ENCODE results near the gene SEC31A. TPM values are rescaled to one million over a fixed set of nuclear protein-coding genes. Genes with fewer than 3 reads are reported as not detected.

SEC31A gene
- total RNA-seq, 2 experiments from 2014 or later: 76.0 to 77.1 TPM

- Mint-ChIP-seq H3K27me3 (no peaks in the 10 kb centered on the region), H3K4me3 (no peak overlapping the region), H3K27ac (no peak overlapping the region), H3K4me1 (ENCODE audit: low read depth) (peaks cover 17% of the 10 kb centered on the region), H3K36me3 (ENCODE audit: low read depth) (peaks cover 10% of the 10 kb centered on the region), H3K9me3 (no peaks in the 10 kb centered on the region)
- intact Hi-C loops (cut with micrococcal nuclease): loop anchor here (10.0 kb wide), 4 partner anchors 205 to 535 kb away; partner anchors contain the start of genes COQ2, HNRNPD and PLAC8
- POLR2A ChIA-PET: no interaction called here
- DNase-seq (no peak), ATAC-seq (no peak)
- TF ChIP-seq CTCF (IDR thresholded peaks at IDR 0.05): no peak
- CTCF ChIA-PET: interaction anchor here (1.0 kb wide), 1 partner anchor 15 kb away, joined by 3 read pairs; no protein-coding TSS in a partner anchor
These were observed 18.4 kb upstream of the SEC31A start for GRCh38 chr4:82909326-82909725.

- H3K4me1 Mint-ChIP-seq (ENCODE audit: low read depth): peaks cover 38% of the 10 kb centered on the region
- ChIA-PET CTCF (interaction anchor here (0.7 to 2.0 kb wide), 4 partner anchors 54 to 376 kb away, joined by 3 to 6 read pairs (median 4); partner anchors contain the start of gene COPS4), POLR2A (interaction anchor here (1.1 kb wide), 1 partner anchor 129 kb away, joined by 5 read pairs; the partner anchor contains the start of gene COPS4)
- DNase-seq (no peak), ATAC-seq (no peak)
- H3K4me3 Mint-ChIP-seq: no peak overlapping the region
- no peaks in the 10 kb centered on the region for H3K27me3 Mint-ChIP-seq
- H3K9me3 Mint-ChIP-seq: no peaks in the 10 kb centered on the region
- TF ChIP-seq CTCF (IDR thresholded peaks at IDR 0.05): no peak
- no peak overlapping the region for H3K27ac Mint-ChIP-seq
- intact Hi-C loops (cut with micrococcal nuclease): loop anchor here (10.0 kb wide), 4 partner anchors 208 to 532 kb away; partner anchors contain the start of genes COQ2, HNRNPD and PLAC8
- H3K36me3 Mint-ChIP-seq (ENCODE audit: low read depth): peaks cover 11% of the 10 kb centered on the region
These were observed 15.5 kb upstream of the SEC31A start for GRCh38 chr4:82906469-82906868.

- DNase-seq: peak; percentile 75
- Mint-ChIP-seq H3K4me3 (peak overlapping the region; percentile 57), H3K27me3 (no peaks in the 10 kb centered on the region), H3K36me3 (ENCODE audit: low read depth) (peaks cover 11% of the 10 kb centered on the region), H3K9me3 (no peaks in the 10 kb centered on the region), H3K27ac (peak overlapping the region; percentile 76), H3K4me1 (ENCODE audit: low read depth) (peaks cover 38% of the 10 kb centered on the region)
- POLR2A ChIA-PET: interaction anchor here (0.6 to 2.3 kb wide), 3 partner anchors 19 to 107 kb away, joined by 3 to 10 read pairs (median 3); no protein-coding TSS in a partner anchor
- no peak for TF ChIP-seq CTCF (IDR thresholded peaks at IDR 0.05)
- intact Hi-C loops (cut with micrococcal nuclease): loop anchor here (10.0 kb wide), 4 partner anchors 210 to 530 kb away; partner anchors contain the start of genes COQ2, HNRNPD and PLAC8
- CTCF ChIA-PET: interaction anchor here (0.9 to 1.1 kb wide), 2 partner anchors 130 to 361 kb away, joined by 3 to 4 read pairs; partner anchors contain the start of gene COPS4
- ATAC-seq: peak; percentile 21
These were observed 14.3 kb upstream of the SEC31A start for GRCh38 chr4:82905205-82905604.

GRCh38 chr4:82903737-82904136 lies 12.8 kb upstream of the SEC31A start:
- TF ChIP-seq CTCF (IDR thresholded peaks at IDR 0.05): no peak
- Mint-ChIP-seq H3K4me1 (ENCODE audit: low read depth) (peaks cover 38% of the 10 kb centered on the region), H3K27ac (peak overlapping the region; percentile 87), H3K4me3 (peak overlapping the region; percentile 2), H3K27me3 (no peaks in the 10 kb centered on the region), H3K9me3 (no peaks in the 10 kb centered on the region), H3K36me3 (ENCODE audit: low read depth) (peaks cover 11% of the 10 kb centered on the region)
- CTCF ChIA-PET: interaction anchor here (1.2 to 1.8 kb wide), 3 partner anchors 15 to 131 kb away, joined by 3 to 4 read pairs (median 3); partner anchors contain the start of gene COPS4
- POLR2A ChIA-PET: interaction anchor here (2.3 to 3.3 kb wide), 2 partner anchors 108 kb away, joined by 10 to 18 read pairs; partner anchors contain the start of gene LIN54
- DNase-seq: peak; percentile 49
- intact Hi-C loops (cut with micrococcal nuclease): loop anchor here (5.0 to 10.0 kb wide), 5 partner anchors 109 to 529 kb away; partner anchors contain the start of genes COQ2, HNRNPD, LIN54 and PLAC8
- ATAC-seq: peak; percentile 11

Measured in activated CD8-positive, alpha-beta T cell treated with anti-CD3 and anti-CD28 coated beads for 36 hours (primary cell).